Measurements from ENCODE around the gene APLP2. TPM values are rescaled to one million over a fixed set of nuclear protein-coding genes. Genes with fewer than 3 reads are reported as not detected.

The APLP2 gene
- total and polyA plus RNA-seq, 9 of the 15 experiments (the other 6 are each of a cell fraction or from before 2014, with no cell fraction given) = 17.4 to 164 (median 118) TPM

GRCh38 chr11:130092661-130093060 lies 23.0 kb downstream of the APLP2 start:
- ChIA-PET POLR2A (no interaction called here), CTCF (ENCODE audit: low intra/inter-chr PET ratio) (no interaction called here)
- ATAC-seq = peak; percentile 11; the same call in 2 of the 3 replicates
- no peak for FAIRE-seq
- H3K79me2 ChIP-seq (ENCODE audit: control insufficient read depth, insufficient read depth, low read length) = peaks cover 67% of the 10 kb centered on the region
- in situ Hi-C loops (cut with MboI) = no loop called here
- peak overlapping the region; percentile 2; the same call in 2 of the 3 replicates for H3K27ac ChIP-seq (ENCODE audit: extremely low read depth, low read depth, low read length)
- TF ChIP-seq STAT6 (CRISPR knock-in tag; IDR thresholded peaks at IDR 0.05) = no peak
- 0 out of 4 replicates have a peak, but pooled peaks of 1 of the 2 experiments have one; percentile 30 for TF ChIP-seq KDM1A (IDR thresholded peaks at IDR 0.05)
- peaks cover 9 to 51% of the 10 kb centered on the region in 2 experiments; a peak in 4 of 5 replicates for H3K4me1 ChIP-seq (replicated peaks in 1 of 2; ENCODE audit: control insufficient read depth in 2 of 2, insufficient read depth in 2 of 2, low read length in 2 of 2)
- no peak overlapping the region for H2AFZ ChIP-seq (ENCODE audit: low read depth, low read length)
- no TSS peak for BruUV-seq (replicated peaks)
- intact Hi-C loops (cut with micrococcal nuclease) = no loop called here
- WGBS (ENCODE audit: insufficient coverage, low coverage, missing lambda C conversion rate) = 43% methylated on average over 2 of the region's 4 CpGs
- H4K20me1 ChIP-seq (replicated peaks; ENCODE audit: control insufficient read depth, insufficient read depth, low read length) = peaks cover 10% of the 10 kb centered on the region; the same call in 1 of the 2 replicates
- H3K9me3 ChIP-seq (replicated peaks; ENCODE audit: control insufficient read depth, insufficient read depth, low read depth, low read length) = no peaks in the 10 kb centered on the region
- peak overlapping the region in 1 of 2 experiments; percentile 31; a peak in 1 of 4 replicates for H3K9ac ChIP-seq (ENCODE audit: insufficient read depth in 1 of 2, low read depth in 2 of 2, low read length in 2 of 2)
- H3K9me1 ChIP-seq (ENCODE audit: control insufficient read depth, insufficient read depth, low read length) = peaks cover 6% of the 10 kb centered on the region
- no peaks in the 10 kb centered on the region; the same call in 2 of the 3 replicates for H3K36me3 ChIP-seq (ENCODE audit: control insufficient read depth, insufficient read depth, low read length)
- no peak overlapping the region for H3K4me3 ChIP-seq
- DNase-seq (ENCODE audit: extremely low read depth in 1 of 4, low spot score in 3 of 4) = no peak
- H3K27me3 ChIP-seq (ENCODE audit: control insufficient read depth in 2 of 2, insufficient read depth in 2 of 2, low read length in 2 of 2) = no peaks in the 10 kb centered on the region
- no peak overlapping the region for H3K4me2 ChIP-seq (ENCODE audit: insufficient read depth, low read length)
